Measurements from ENCODE around the gene EPSTI1. TPM values are rescaled to one million over a fixed set of nuclear protein-coding genes. Genes with fewer than 3 reads are reported as not detected.

EPSTI1 gene
- total and polyA plus RNA-seq, 12 donors, result 1.8 to 31.3 (median 3.7) TPM

GRCh38 chr13:42883771-42884467, 108.1 kb downstream of the EPSTI1 start:
- Histone ChIP-seq H3K4me3 (no peak overlapping the region), H3K27ac (peak overlapping the region in 1 of 10 donors; percentile 9), H3K4me1 (peaks cover 0 to 41% (median 17%) of the 10 kb centered on the region in 9 donors), H3K9me3 (peaks cover 0 to 3% (median 0%) of the 10 kb centered on the region in 11 donors), H3K27me3 (no peaks in the 10 kb centered on the region), H3K36me3 (peaks cover 0 to 28% (median 0%) of the 10 kb centered on the region in 9 donors)
- ATAC-seq (peak; percentile 26 to 79 (median 71)), DNase-seq (no peak)
- intact Hi-C loops (cut with DNase I), result loop anchor here in 2 of 10 donors (5.0 to 10.0 kb wide), 2 partner anchors 248 to 251 kb away; no protein-coding TSS in a partner anchor
- WGBS, 2 donors, result 23 to 28% methylated on average over 6 of the region's 6 CpGs
- TF ChIP-seq CTCF (IDR thresholded peaks at IDR 0.05), result peak in 7 of 9 donors; percentile 13 to 49 (median 35)

GRCh38 chr13:42883142-42883541, 108.9 kb downstream of the EPSTI1 start:
- Histone ChIP-seq H3K27me3 (no peaks in the 10 kb centered on the region), H3K4me1 (peaks cover 0 to 41% (median 17%) of the 10 kb centered on the region in 9 donors), H3K4me3 (no peak overlapping the region), H3K9me3 (peaks cover 0 to 9% (median 0%) of the 10 kb centered on the region in 11 donors), H3K36me3 (peaks cover 0 to 21% (median 0%) of the 10 kb centered on the region in 9 donors), H3K27ac (peak overlapping the region in 1 of 10 donors; percentile 9)
- DNase-seq (no peak), ATAC-seq (peak in 2 of 8 donors; percentile 38 to 48)
- intact Hi-C loops (cut with DNase I), result loop anchor here in 2 of 10 donors (5.0 to 10.0 kb wide), 2 partner anchors 249 to 252 kb away; no protein-coding TSS in a partner anchor
- no peak for TF ChIP-seq CTCF (IDR thresholded peaks at IDR 0.05)
- 37 to 70% methylated on average over 1 of the region's 1 CpG for WGBS, 2 donors

GRCh38 chr13:42880056-42880605, 111.9 kb downstream of the EPSTI1 start:
- peak in 1 of 8 donors; percentile 41 for ATAC-seq
- H3K36me3 ChIP-seq, result no peaks in the 10 kb centered on the region
- DNase-seq, result peak in 1 of 2 donors; percentile 33
- no peak overlapping the region for H3K4me3 ChIP-seq
- no peaks in the 10 kb centered on the region for H3K27me3 ChIP-seq
- H3K27ac ChIP-seq, result no peak overlapping the region
- WGBS, 2 donors, result 50 to 53% methylated on average over 8 of the region's 8 CpGs
- H3K9me3 ChIP-seq, result peaks cover 0 to 9% (median 0%) of the 10 kb centered on the region in 11 donors
- TF ChIP-seq CTCF (IDR thresholded peaks at IDR 0.05), result no peak
- peaks cover 0 to 47% (median 17%) of the 10 kb centered on the region in 9 donors for H3K4me1 ChIP-seq
- intact Hi-C loops (cut with DNase I), result loop anchor here in 2 of 10 donors (5.0 to 10.0 kb wide), 2 partner anchors 252 to 255 kb away; no protein-coding TSS in a partner anchor

GRCh38 chr13:42878721-42879120, 113.3 kb downstream of the EPSTI1 start:
- DNase-seq, result no peak
- no peak for ATAC-seq
- Histone ChIP-seq H3K4me3 (no peak overlapping the region), H3K9me3 (peaks cover 0 to 9% (median 0%) of the 10 kb centered on the region in 11 donors), H3K4me1 (peaks cover 0 to 34% (median 8%) of the 10 kb centered on the region in 9 donors), H3K36me3 (no peaks in the 10 kb centered on the region), H3K27ac (no peak overlapping the region), H3K27me3 (no peaks in the 10 kb centered on the region)
- no peak for TF ChIP-seq CTCF (IDR thresholded peaks at IDR 0.05)
- intact Hi-C loops (cut with DNase I), result no loop called here
- WGBS, 2 donors, result 89 to 92% methylated on average over 3 of the region's 3 CpGs

Measured in heart right ventricle (tissue), 16 donors.